Measurements from ENCODE around the gene IGSF23.
"Not testable (repeated sequence)": the region's sequence is repeated elsewhere in the genome, so short reads cannot be mapped to it uniquely, and the experiment has no call there.

The IGSF23 gene

GRCh38 chr19:44587963-44588770, 25.2 kb upstream of the IGSF23 start:
- peak; percentile 92 for DNase-seq (ENCODE audit: low read depth)

DNA sequence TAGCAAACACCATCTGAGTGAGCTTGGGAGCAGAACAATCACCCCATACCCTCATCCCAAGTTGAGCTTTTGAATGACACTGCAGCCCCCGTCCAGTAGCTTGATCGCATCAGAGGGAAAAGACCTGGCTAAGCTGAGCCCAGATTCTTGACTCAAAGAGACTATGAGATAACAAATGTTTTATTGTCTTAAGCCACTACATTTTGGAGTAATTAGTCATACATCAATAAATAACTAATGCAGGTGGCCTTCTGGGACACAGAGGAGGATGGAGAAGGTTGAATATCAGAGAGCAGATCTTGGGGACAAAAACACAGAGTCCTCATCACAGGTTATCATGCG, 24.6 kb upstream of the IGSF23 start:
- DNase-seq (ENCODE audit: low read depth), result no peak

GRCh38 chr19:44590245-44591059, 22.9 kb upstream of the IGSF23 start:
- no peak for DNase-seq (ENCODE audit: low read depth)

- DNase-seq (ENCODE audit: low read depth), result not testable (repeated sequence)
Measured at GRCh38 chr19:44591340-44591993, 21.9 kb upstream of the IGSF23 start.

DNA sequence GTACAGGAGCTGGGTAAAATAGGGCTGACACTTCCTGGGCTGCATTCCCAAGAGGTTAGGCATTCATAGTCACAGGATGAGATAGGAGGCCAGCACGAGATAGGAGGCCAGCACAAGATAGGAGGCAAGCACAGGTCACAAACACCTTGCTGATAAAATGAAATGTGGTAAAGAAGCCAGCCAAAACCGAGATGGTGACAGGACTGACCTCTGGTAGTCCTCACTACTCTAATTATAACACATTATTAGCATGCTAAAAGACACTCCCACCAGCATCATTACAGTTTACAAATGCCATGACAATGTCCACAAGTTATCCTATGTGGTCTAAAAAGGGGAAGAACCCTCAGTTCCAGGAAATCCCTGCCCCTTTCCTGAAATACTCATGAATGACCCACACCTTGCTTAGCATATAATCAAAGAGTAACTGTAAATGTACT, 20.9 kb upstream of the IGSF23 start:
- peak; percentile 24 for DNase-seq (ENCODE audit: low read depth)

GRCh38 chr19:44593294-44593693, 20.1 kb upstream of the IGSF23 start:
- no peak for DNase-seq (ENCODE audit: low read depth)

GRCh38 chr19:44593866-44594266, 19.5 kb upstream of the IGSF23 start:
- not testable (repeated sequence) for DNase-seq (ENCODE audit: low read depth)

DNA sequence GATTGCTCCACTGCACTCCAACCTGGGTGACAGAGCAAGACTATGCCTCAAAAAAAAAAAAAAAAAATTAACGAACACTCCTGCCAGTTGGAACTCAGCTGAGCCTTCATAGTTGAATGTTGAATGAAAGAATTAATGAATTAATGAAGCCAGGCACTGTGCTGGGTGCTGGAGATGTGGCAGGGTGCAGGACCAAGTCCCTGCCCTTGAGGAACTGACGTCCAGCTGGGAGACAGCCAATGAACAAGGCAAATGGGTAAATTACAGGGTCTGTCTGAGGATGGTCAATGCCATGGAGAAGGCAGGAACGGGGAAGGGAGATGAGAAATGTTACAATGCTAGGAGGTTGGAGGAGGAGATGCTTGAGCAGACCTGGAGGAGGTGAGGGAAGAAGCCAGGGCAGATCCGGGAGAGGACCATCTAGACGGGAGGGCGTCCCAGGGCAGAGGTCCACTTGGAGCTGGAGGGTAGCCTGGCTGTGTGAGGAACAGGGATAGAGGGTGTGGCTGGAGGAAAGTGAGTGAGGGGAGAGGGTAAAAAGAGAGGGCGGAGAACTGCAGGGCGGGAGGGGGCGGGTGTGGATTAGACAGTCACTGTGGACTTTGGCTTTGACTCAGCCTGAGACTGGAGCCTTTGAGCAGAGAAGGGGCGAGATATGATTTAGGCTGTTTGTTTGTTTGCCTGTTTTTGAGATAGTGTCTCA, 16.8 kb upstream of the IGSF23 start:
- no peak for DNase-seq (ENCODE audit: low read depth)

DNA sequence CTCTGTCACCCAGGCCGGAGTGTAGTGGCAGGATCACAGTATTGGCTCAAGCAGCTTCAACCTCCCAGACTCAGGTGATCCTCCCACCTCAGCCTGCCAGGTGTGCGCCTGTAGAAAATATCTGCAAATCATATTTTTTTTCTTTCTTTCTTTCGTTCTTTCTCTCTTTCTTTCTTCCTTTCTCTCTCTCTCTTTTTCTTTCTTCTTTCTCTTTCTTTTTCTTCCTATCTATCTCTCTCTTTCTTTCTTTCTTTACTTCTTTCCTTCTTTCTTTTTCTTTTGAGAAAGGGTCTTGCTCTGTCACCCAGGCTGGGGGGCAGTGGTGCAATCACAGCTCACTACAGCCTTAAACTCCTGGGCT, 16.3 kb upstream of the IGSF23 start:
- DNase-seq (ENCODE audit: low read depth), result no peak

- DNase-seq (ENCODE audit: low read depth), result no peak
Measured at GRCh38 chr19:44598355-44598754, 15.0 kb upstream of the IGSF23 start.

- DNase-seq (ENCODE audit: low read depth), result no peak
Measured at GRCh38 chr19:44598880-44599279, 14.5 kb upstream of the IGSF23 start.

DNA sequence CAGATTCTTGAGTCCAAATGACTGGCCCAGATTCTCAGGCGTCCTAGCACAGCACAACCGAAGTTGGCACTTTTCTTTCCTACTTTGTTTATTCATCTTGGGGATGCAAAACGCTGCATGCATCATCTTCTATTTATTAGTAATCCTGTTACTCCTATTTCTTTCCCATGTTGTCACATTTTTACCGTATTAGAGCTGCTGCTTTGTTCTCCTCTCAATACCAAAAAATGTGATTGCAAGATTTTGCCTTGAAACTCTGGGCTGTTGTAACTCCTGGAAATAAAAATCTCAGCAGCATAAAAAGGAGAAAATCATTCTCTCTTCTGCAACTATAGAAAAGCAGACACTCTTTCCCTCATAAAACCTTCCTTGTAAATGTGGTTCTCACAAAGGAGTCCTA, 12.9 kb upstream of the IGSF23 start:
- DNase-seq (ENCODE audit: low read depth), result no peak

- no peak for DNase-seq (ENCODE audit: low read depth)
Measured at GRCh38 chr19:44602081-44602480, 11.3 kb upstream of the IGSF23 start.

GRCh38 chr19:44603201-44603945, 10.0 kb upstream of the IGSF23 start:
- DNase-seq (ENCODE audit: low read depth), result peak; percentile 89

GRCh38 chr19:44604241-44604640, 9.1 kb upstream of the IGSF23 start:
- no peak for DNase-seq (ENCODE audit: low read depth)

DNA sequence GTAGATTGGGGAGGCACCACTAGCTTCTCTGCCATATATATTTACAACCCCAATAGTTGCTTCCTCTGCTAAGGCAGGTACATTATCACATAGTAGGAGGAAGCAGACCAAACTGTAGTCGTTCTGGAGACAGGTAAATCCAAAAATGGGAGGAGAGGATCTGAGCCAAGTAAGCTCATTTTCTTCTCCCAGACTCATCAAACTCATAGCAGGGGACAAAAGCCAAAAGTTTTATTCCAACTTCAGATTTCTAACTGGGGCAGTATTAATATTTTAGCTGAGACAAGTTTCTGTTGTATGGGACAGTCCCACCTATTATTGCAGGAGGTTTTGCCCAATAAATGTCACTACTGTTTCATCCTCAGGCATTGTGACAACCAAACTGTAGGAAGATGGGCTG, 7.8 kb upstream of the IGSF23 start:
- DNase-seq (ENCODE audit: low read depth), result no peak

- DNase-seq (ENCODE audit: low read depth), result peak; percentile 50
Measured at GRCh38 chr19:44607049-44607448, 6.3 kb upstream of the IGSF23 start.

- no peak for DNase-seq (ENCODE audit: low read depth)
Measured at GRCh38 chr19:44607917-44608316, 5.4 kb upstream of the IGSF23 start.

GRCh38 chr19:44608391-44608821, 5.0 kb upstream of the IGSF23 start:
- peak; percentile 42 for DNase-seq (ENCODE audit: low read depth)

- DNase-seq (ENCODE audit: low read depth), result peak; percentile 73
Measured at GRCh38 chr19:44609219-44609618, 4.1 kb upstream of the IGSF23 start.

DNA sequence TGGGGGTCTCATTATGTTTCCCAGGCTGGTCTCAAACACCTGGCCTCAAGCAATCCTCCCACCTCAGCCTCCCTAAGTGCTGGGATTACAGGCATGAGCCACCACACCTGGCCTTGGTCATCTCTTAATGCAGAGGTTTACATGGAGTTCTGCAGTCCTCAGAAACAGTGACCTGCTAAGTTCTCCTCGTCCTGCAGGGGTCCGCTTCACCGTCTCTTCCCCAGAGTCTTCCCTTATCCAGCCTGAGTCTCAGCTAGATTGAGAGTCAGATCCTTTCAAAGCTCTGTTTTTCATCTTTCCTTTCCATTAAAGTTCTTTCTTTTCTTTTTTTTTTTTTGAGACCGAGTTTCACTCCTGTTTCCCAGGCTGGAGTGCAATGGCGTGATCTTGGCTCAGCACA, 2.9 kb upstream of the IGSF23 start:
- DNase-seq (ENCODE audit: low read depth), result not testable (repeated sequence)

Measured in iris pigment epithelial cell (primary cell).